Measurements from ENCODE around the gene ITPK1. TPM values are rescaled to one million over a fixed set of nuclear protein-coding genes. Genes with fewer than 3 reads are reported as not detected.

Gene ITPK1
- total and polyA plus RNA-seq, 2 donors (not counting 3 experiments of a cell fraction or from before 2014, with no cell fraction given), result 39.6 to 51.8 TPM

- Histone ChIP-seq H2AFZ (ENCODE audit: low read depth, low read length) (no peak overlapping the region), H3K9me3 (replicated peaks; ENCODE audit: control insufficient read depth, insufficient read depth, low read length) (no peaks in the 10 kb centered on the region), H3K27ac (ENCODE audit: insufficient read depth, low read depth, low read length) (no peak overlapping the region), H3K27me3 (ENCODE audit: control insufficient read depth in 2 of 2, insufficient read depth in 2 of 2, low read length in 2 of 2) (no peaks in the 10 kb centered on the region), H3K4me3 (replicated peaks in 1 of 3; ENCODE audit: insufficient read depth in 1 of 3, low read depth in 1 of 3, low read length in 3 of 3) (no peak overlapping the region), H3K9ac (replicated peaks; ENCODE audit: extremely low read depth, insufficient read depth, low read length) (no peak overlapping the region), H3K79me2 (ENCODE audit: control insufficient read depth, insufficient read depth, low read length) (no peaks in the 10 kb centered on the region), H3K36me3 (ENCODE audit: control insufficient read depth in 2 of 2, extremely low read depth in 1 of 2, insufficient read depth in 2 of 2, low read length in 2 of 2) (no peaks in the 10 kb centered on the region), H3K4me2 (ENCODE audit: insufficient read depth, low read length) (no peak overlapping the region), H3K9me1 (replicated peaks; ENCODE audit: control insufficient read depth, extremely low read depth, insufficient read depth, low read length) (no peaks in the 10 kb centered on the region), H3K4me1 (ENCODE audit: control insufficient read depth, extremely low read depth, insufficient read depth, low read length) (no peaks in the 10 kb centered on the region), H4K20me1 (replicated peaks; ENCODE audit: control insufficient read depth, extremely low read depth, insufficient read depth, low read length) (no peaks in the 10 kb centered on the region)
- FAIRE-seq (no peak), DNase-seq (ENCODE audit: low read depth, low spot score) (no peak)
- CTCF ChIA-PET, result no interaction called here
- TF ChIP-seq GATA2 (IDR thresholded peaks at IDR 0.05; ENCODE audit: insufficient read depth, insufficient read length, low read depth, low read length) (no peak), CTCF (IDR thresholded peaks at IDR 0.05; ENCODE audit: extremely low read depth in 1 of 2, insufficient read depth in 1 of 2, low read depth in 1 of 2, low read length in 2 of 2) (no peak), MYC (IDR thresholded peaks at IDR 0.05; ENCODE audit: low read depth, low read length) (no peak), POLR2A (IDR thresholded peaks at IDR 0.05; ENCODE audit: low read depth, low read length) (no peak), MAX (IDR thresholded peaks at IDR 0.05; ENCODE audit: insufficient read depth, insufficient read length) (no peak), FOS (IDR thresholded peaks at IDR 0.05; ENCODE audit: borderline replicate concordance, insufficient read depth, low read length) (no peak), POLR2AphosphoS5 (IDR thresholded peaks at IDR 0.05; ENCODE audit: insufficient read depth, low read depth, low read length) (no peak), JUN (IDR thresholded peaks at IDR 0.05; ENCODE audit: borderline replicate concordance, insufficient read depth, insufficient read length, low read depth) (no peak), EZH2 (IDR thresholded peaks at IDR 0.05; ENCODE audit: borderline replicate concordance, low read depth, low read length, severe bottlenecking) (no peak)
- dilution Hi-C loops (cut with MboI; ENCODE audit: extremely low pct_ligation_motif_present, low sequenced_read_pairs) (no loop called here), intact Hi-C loops (cut with micrococcal nuclease) (no loop called here)
- BruUV-seq (replicated peaks), result no TSS peak
- POLR2A ChIA-PET, result no interaction called here
Measured at GRCh38 chr14:93027810-93028723, 87.7 kb downstream of the ITPK1 start.
